SK-N-SH treated with all-trans-retinoic acid at 6 μM for 48 hours (cell line): Measurements from ENCODE around the gene TPRKB.
"Not testable (repeated sequence)": the region's sequence is repeated elsewhere in the genome, so short reads cannot be mapped to it uniquely, and the experiment has no call there.

Experiments used
- ATAC-seq: fragments of 200-7000 bp; cut with Tn5 transposase; 3 replicates; pipeline ENCODE4 v1.9.1; 2020; ENCODE audit warnings: mild to moderate bottlenecking, moderate library complexity
- ARNTL ChIP-seq: fragments of 450-650 bp; formaldehyde crosslinking; IDR thresholded peaks from 2 replicates; pipeline ENCODE4 v1.5.0; 2020; ENCODE audit warnings: low read depth, mild to moderate bottlenecking, moderate library complexity, borderline replicate concordance
- BACH2 ChIP-seq: fragments of 250-450 bp; sonication (Bioruptor Pico); IDR thresholded peaks from 2 replicates; pipeline ENCODE4 v1.9.0; 2021; ENCODE audit warnings: mild to moderate bottlenecking, borderline replicate concordance
- CSDC2 ChIP-seq: fragments of 250-450 bp; sonication (Bioruptor Pico); IDR thresholded peaks from 2 replicates; pipeline ENCODE4 v1.5.0; 2020; ENCODE audit warnings: mild to moderate bottlenecking, moderate library complexity
- CSRNP3 ChIP-seq: fragments of 250-450 bp; sonication (Bioruptor Pico); IDR thresholded peaks from 2 replicates; pipeline ENCODE4 v1.5.1; 2021; ENCODE audit warnings: mild to moderate bottlenecking, moderate library complexity
- ESRRG ChIP-seq: fragments of 250-450 bp; sonication (Bioruptor Pico); IDR thresholded peaks from 2 replicates; pipeline ENCODE4 v1.6.1; 2021; ENCODE audit warnings: mild to moderate bottlenecking
- GLIS3 ChIP-seq: fragments of 250-450 bp; sonication (Bioruptor Pico); IDR thresholded peaks from 2 replicates; pipeline ENCODE4 v1.5.0; 2020; ENCODE audit warnings: mild to moderate bottlenecking, moderate library complexity
- ISL1 ChIP-seq: fragments of 250-450 bp; sonication (Bioruptor Pico); IDR thresholded peaks from 2 replicates; pipeline ENCODE4 v2.1.2; 2022; ENCODE audit warnings: mild to moderate bottlenecking, moderate library complexity
- OSR1 ChIP-seq: fragments of 250-450 bp; sonication (Bioruptor Pico); IDR thresholded peaks from 2 replicates; pipeline ENCODE4 v1.8.0; 2022; ENCODE audit warnings: moderate library complexity, mild to moderate bottlenecking, inconsistent platforms
- POU6F1 ChIP-seq: fragments of 250-450 bp; sonication (Bioruptor Pico); IDR thresholded peaks from 2 replicates; pipeline ENCODE4 v1.8.0; 2021; ENCODE audit warnings: low read depth, mild to moderate bottlenecking, moderate library complexity, borderline replicate concordance
- RARB ChIP-seq: fragments of 250-450 bp; sonication (Bioruptor Pico); IDR thresholded peaks from 2 replicates; pipeline ENCODE4 v1.8.0; 2021; ENCODE audit warnings: mild to moderate bottlenecking, moderate library complexity
- SNAI2 ChIP-seq: fragments of 250-450 bp; sonication (Bioruptor Pico); IDR thresholded peaks from 2 replicates; pipeline ENCODE4 v1.5.0; 2020; ENCODE audit warnings: mild to moderate bottlenecking, moderate library complexity
- TCF4 ChIP-seq: fragments of 250-450 bp; sonication (Bioruptor Pico); IDR thresholded peaks from 2 replicates; pipeline ENCODE4 v1.8.0; 2021; ENCODE audit warnings: mild to moderate bottlenecking, moderate library complexity, borderline replicate concordance
- TOX ChIP-seq: fragments of 250-450 bp; sonication (Bioruptor Pico); IDR thresholded peaks from 2 replicates; pipeline ENCODE4 v1.8.0; 2021; ENCODE audit warnings: mild to moderate bottlenecking, moderate library complexity, borderline replicate concordance
- ZC3H10 ChIP-seq: fragments of 250-450 bp; sonication (Bioruptor Pico); IDR thresholded peaks from 2 replicates; pipeline ENCODE4 v1.5.1; 2021; ENCODE audit warnings: mild to moderate bottlenecking, moderate library complexity
- ZFP3 ChIP-seq: fragments of 250-450 bp; sonication (Bioruptor Pico); IDR thresholded peaks from 2 replicates; pipeline ENCODE4 v1.5.0; 2020; ENCODE audit warnings: mild to moderate bottlenecking, moderate library complexity
- ZFP30 ChIP-seq: fragments of 450-650 bp; formaldehyde crosslinking; IDR thresholded peaks from 2 replicates; pipeline ENCODE4 v1.5.0; 2022; ENCODE audit warnings: mild to moderate bottlenecking, moderate library complexity
- ZNF565 ChIP-seq: fragments of 450-650 bp; formaldehyde crosslinking; conservative IDR thresholded peaks from 2 replicates; pipeline ENCODE4 v1.5.0; 2020; ENCODE audit warnings: low read depth, mild to moderate bottlenecking, moderate library complexity
- ZNF70 ChIP-seq: fragments of 450-650 bp; formaldehyde crosslinking; IDR thresholded peaks from 2 replicates; pipeline ENCODE4 v1.5.0; 2020; ENCODE audit warnings: mild to moderate bottlenecking, moderate library complexity
- ZNF8 ChIP-seq: fragments of 450-650 bp; formaldehyde crosslinking; IDR thresholded peaks from 2 replicates; pipeline ENCODE4 v1.5.0; 2020; ENCODE audit warnings: mild to moderate bottlenecking, moderate library complexity
- TF ChIP-seq, protein P1 (sequence below): fragments of 250-450 bp; sonication (Bioruptor Pico); IDR thresholded peaks from 2 replicates; pipeline ENCODE4 v1.5.0; 2020; ENCODE audit warnings: mild to moderate bottlenecking, moderate library complexity
- TF ChIP-seq, protein P2 (sequence below): fragments of 250-450 bp; sonication (Bioruptor Pico); IDR thresholded peaks from 2 replicates; pipeline ENCODE4 v1.8.0; 2020; ENCODE audit warnings: mild to moderate bottlenecking, moderate library complexity, borderline replicate concordance
- TF ChIP-seq, protein P3 (sequence below): fragments of 250-450 bp; sonication (Bioruptor Pico); IDR thresholded peaks from 2 replicates; pipeline ENCODE4 v1.5.1; 2020; ENCODE audit warnings: low read depth, mild to moderate bottlenecking, moderate library complexity

Gene TPRKB

DNA sequence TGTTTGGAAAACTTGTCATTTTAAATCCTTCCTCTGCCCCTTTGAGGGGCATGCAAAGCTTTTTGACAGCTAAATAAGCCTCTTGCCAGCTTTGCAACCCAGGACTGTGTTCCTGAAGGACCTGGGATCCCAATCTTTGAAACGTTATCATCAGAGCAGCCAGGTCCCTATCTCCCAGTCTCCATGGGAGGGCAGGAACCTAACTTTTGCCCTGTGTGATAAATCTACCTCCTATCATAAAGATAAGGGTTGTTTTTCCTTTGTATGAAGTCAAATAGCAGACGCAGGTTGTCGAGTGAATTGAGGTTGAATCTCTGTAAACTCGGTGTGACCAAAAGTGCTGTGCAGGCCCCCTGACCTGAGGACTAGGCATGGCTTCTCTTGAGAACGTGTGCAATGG is 30.1 kb downstream of the TPRKB start:
- TF ChIP-seq CSRNP3 (CRISPR knock-in tag) = no peak
- no peak for TF ChIP-seq ZFP3 (CRISPR knock-in tag)
- no peak for TF ChIP-seq CSDC2
- no peak for TF ChIP-seq ISL1 (CRISPR knock-in tag)
- no peak for TF ChIP-seq ARNTL (CRISPR knock-in tag)
- no peak for TF ChIP-seq ZFP30
- TF ChIP-seq TOX (CRISPR knock-in tag) = no peak
- no peak for TF ChIP-seq POU6F1 (CRISPR knock-in tag)
- TF ChIP-seq ZNF8 (CRISPR knock-in tag) = no peak
- no peak for ATAC-seq

GRCh38 chr2:73705091-73705490 is 32.1 kb downstream of the TPRKB start:
- TF ChIP-seq, protein P1, sequence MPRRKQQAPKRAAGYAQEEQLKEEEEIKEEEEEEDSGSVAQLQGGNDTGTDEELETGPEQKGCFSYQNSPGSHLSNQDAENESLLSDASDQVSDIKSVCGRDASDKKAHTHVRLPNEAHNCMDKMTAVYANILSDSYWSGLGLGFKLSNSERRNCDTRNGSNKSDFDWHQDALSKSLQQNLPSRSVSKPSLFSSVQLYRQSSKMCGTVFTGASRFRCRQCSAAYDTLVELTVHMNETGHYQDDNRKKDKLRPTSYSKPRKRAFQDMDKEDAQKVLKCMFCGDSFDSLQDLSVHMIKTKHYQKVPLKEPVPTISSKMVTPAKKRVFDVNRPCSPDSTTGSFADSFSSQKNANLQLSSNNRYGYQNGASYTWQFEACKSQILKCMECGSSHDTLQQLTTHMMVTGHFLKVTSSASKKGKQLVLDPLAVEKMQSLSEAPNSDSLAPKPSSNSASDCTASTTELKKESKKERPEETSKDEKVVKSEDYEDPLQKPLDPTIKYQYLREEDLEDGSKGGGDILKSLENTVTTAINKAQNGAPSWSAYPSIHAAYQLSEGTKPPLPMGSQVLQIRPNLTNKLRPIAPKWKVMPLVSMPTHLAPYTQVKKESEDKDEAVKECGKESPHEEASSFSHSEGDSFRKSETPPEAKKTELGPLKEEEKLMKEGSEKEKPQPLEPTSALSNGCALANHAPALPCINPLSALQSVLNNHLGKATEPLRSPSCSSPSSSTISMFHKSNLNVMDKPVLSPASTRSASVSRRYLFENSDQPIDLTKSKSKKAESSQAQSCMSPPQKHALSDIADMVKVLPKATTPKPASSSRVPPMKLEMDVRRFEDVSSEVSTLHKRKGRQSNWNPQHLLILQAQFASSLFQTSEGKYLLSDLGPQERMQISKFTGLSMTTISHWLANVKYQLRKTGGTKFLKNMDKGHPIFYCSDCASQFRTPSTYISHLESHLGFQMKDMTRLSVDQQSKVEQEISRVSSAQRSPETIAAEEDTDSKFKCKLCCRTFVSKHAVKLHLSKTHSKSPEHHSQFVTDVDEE (CRISPR knock-in tag) = no peak
- TF ChIP-seq TOX (CRISPR knock-in tag) (no peak), GLIS3 (no peak), CSDC2 (no peak)
- no peak for ATAC-seq

DNA sequence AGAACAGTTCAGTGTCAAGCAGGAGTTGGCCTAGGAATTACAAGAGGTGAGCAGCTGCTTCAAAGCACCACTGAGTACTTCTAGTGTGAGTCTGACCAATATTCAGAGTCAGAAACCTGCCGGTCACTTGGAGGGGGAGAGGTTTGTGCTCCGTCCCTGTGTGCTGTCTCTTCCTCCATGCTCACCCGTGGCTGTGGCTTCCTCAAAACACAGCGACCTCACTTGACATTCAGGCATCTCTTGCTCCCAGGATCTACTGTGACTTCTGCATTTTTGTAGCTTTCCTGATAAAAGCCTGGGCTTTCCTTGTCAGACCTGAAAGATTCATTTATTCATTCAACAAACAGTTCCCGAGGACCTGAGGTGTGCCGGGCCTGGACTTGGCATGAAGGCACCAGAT is 32.9 kb downstream of the TPRKB start:
- ATAC-seq = no peak
- TF ChIP-seq BACH2 (CRISPR knock-in tag) (no peak), ISL1 (CRISPR knock-in tag) (no peak), ESRRG (no peak), SNAI2 (CRISPR knock-in tag) (no peak), ZFP3 (CRISPR knock-in tag) (no peak), TCF4 (CRISPR knock-in tag) (no peak), ARNTL (CRISPR knock-in tag) (no peak), ZNF70 (no peak)
- TF ChIP-seq, protein P2, sequence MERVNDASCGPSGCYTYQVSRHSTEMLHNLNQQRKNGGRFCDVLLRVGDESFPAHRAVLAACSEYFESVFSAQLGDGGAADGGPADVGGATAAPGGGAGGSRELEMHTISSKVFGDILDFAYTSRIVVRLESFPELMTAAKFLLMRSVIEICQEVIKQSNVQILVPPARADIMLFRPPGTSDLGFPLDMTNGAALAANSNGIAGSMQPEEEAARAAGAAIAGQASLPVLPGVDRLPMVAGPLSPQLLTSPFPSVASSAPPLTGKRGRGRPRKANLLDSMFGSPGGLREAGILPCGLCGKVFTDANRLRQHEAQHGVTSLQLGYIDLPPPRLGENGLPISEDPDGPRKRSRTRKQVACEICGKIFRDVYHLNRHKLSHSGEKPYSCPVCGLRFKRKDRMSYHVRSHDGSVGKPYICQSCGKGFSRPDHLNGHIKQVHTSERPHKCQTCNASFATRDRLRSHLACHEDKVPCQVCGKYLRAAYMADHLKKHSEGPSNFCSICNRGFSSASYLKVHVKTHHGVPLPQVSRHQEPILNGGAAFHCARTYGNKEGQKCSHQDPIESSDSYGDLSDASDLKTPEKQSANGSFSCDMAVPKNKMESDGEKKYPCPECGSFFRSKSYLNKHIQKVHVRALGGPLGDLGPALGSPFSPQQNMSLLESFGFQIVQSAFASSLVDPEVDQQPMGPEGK = no peak

GRCh38 chr2:73703675-73704074 is 33.5 kb downstream of the TPRKB start:
- ATAC-seq = no peak
- TF ChIP-seq OSR1 (CRISPR knock-in tag) = no peak
- no peak for TF ChIP-seq ZFP30
- no peak for TF ChIP-seq GLIS3
- TF ChIP-seq, protein P2 = no peak
- no peak for TF ChIP-seq ZC3H10 (CRISPR knock-in tag)
- TF ChIP-seq SNAI2 (CRISPR knock-in tag) = no peak
- no peak for TF ChIP-seq ISL1 (CRISPR knock-in tag)
- no peak for TF ChIP-seq ESRRG
- TF ChIP-seq CSRNP3 (CRISPR knock-in tag) = no peak
- no peak for TF ChIP-seq ZNF565 (CRISPR knock-in tag)
- no peak for TF ChIP-seq ARNTL (CRISPR knock-in tag)
- TF ChIP-seq ZNF8 (CRISPR knock-in tag) = no peak
- no peak for TF ChIP-seq ZNF70
- no peak for TF ChIP-seq ZFP3 (CRISPR knock-in tag)
- TF ChIP-seq, protein P3, sequence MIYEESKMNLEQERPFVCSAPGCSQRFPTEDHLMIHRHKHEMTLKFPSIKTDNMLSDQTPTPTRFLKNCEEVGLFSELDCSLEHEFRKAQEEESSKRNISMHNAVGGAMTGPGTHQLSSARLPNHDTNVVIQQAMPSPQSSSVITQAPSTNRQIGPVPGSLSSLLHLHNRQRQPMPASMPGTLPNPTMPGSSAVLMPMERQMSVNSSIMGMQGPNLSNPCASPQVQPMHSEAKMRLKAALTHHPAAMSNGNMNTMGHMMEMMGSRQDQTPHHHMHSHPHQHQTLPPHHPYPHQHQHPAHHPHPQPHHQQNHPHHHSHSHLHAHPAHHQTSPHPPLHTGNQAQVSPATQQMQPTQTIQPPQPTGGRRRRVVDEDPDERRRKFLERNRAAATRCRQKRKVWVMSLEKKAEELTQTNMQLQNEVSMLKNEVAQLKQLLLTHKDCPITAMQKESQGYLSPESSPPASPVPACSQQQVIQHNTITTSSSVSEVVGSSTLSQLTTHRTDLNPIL (CRISPR knock-in tag) = no peak
- TF ChIP-seq RARB (CRISPR knock-in tag) = no peak

GRCh38 chr2:73702852-73703493 is 34.2 kb downstream of the TPRKB start:
- not testable (repeated sequence) for ATAC-seq
